SKM-1 (cell line): ENCODE measurements around the gene SELENOW.
"Not testable (repeated sequence)": the region's sequence is repeated elsewhere in the genome, so short reads cannot be mapped to it uniquely, and the experiment has no call there.

Source experiments
- DNase-seq: peaks from one replicate; lab custom pipeline; 2025; ENCODE audit not compliant: unreplicated experiment; lab: John Stamatoyannopoulos, UW

The SELENOW gene

DNA sequence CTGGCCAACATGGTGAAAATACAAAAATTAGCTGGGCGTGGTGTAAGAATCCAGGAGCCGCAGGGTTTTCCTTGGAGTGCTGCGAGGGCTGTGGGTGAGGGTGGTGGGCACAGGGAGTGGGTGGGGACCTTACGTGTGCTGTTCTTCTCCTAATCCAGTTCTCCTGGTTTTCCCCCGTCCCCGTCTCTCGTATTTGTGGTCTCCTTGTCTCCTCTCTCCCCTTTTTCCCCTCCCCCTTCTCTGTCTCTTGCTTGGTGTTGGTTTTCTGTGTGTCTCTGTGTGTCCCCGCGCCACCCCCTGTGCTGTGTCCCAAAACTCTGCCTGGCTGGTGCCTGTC, 1.7 kb downstream of the SELENOW start:
- no peak for DNase-seq

DNA sequence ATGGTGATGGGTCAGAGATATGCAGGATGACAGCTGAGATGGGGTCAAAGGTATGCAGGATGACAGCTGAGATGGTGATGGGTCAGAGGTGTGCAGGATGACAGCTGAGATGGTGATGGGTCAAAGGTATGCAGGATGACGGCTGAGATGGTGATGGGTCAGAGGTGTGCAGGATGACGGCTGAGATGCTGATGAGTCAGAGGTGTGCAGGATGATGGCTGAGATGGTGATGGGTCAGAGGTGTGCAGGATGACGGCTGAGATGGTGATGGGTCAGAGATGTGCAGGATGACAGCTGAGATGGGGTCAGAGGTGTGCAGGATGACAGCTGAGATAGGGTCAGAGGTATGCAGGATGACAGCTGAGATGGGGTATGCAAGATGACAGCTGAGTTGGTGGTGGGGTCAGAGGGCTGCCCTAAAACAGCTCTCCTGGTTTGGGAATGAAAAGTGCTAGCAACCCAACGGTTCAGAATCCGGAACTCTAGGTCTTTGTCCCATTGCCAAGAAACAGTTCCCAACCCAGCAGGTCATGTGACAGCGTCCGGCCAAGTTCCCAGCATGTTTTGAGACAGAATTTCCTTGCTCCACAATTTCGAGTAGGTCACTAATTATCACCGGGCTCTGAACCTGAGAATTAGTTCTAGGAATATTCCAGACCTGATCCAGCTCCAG, 3.2 kb downstream of the SELENOW start:
- DNase-seq, result no peak

DNA sequence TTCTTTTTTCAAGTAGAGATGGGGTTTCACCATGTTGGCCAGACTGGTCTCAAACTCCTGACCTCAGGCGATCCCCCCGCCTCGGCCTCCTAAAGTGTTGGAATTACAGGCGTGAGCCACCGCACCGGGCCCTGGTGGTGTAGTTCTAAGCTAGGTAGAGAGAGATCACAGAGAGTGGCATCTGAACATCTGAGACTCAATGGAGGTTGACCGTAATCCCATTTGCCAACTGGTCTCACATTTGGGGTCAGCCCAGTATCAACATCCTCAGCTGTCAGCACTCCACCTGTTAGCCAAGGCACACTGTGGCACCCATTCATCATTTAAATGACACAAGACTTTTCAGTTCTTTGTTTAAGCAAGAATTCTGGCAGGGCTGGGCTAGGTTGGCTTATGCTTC, 8.1 kb downstream of the SELENOW start:
- no peak for DNase-seq

- DNase-seq, result not testable (repeated sequence)
Observed at GRCh38 chr19:47787307-47787706, 8.8 kb downstream of the SELENOW start.

DNA sequence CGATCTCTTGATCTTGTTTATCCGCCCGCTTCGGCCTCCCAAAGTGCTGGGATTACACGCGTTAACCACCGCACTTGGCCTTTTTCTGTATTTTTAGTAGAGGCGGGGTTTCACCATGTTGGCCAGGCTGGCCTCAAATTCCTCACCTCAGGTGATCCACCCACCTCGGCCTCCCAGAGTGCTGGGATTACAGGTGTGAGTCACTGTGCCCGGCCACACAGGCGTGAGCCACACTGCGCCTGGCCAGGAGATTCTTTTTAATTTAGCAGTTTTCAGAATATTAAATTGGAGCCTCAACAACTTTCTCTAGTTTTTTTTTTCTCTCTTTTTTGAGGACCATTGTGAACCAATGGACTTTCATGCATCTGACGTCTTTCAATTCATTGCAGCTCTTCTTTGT, 11.3 kb downstream of the SELENOW start:
- DNase-seq, result not testable (repeated sequence)

- no peak for DNase-seq
Observed at GRCh38 chr19:47790398-47790814, 11.9 kb downstream of the SELENOW start.

GRCh38 chr19:47792616-47793015, 14.1 kb downstream of the SELENOW start:
- DNase-seq, result no peak

DNA sequence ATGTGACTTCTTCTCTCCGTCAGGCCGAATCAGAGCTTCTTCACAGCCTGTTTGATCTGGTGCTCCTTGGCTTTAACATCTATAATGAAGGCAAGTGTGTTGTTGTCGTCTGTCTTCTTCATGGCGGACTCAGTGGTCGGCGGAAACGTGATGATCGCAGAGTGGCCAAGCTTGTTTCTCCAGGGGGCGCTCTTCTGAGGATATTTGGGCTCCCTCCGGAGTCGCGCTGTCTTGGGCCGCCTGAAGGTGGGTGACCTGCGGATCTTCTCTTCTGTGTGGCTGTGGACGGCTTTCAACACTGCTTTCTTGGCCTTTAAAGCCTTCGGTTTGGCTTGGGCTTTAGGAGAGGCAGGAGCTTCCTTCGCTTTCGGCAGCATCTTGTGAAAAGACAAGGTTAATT, 16.0 kb downstream of the SELENOW start:
- no peak for DNase-seq

DNA sequence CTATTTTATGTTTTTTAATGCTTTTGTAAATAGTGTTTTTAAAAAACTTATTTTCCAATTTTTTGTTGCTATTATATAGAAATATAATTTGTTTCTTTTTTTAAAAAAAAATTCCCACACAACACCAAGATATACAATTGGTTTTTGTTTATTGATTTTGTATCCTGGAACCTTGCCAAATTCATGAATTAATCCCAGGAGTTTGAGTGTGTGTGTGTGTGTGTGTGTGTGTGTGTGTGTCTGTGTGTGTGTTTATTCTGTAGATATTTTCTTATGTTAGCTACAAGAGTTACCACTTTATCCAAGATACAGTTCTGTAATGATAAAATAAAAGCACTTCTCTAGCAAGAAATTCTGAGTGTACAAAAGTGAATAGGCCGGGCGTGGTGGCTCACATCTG, 18.3 kb downstream of the SELENOW start:
- DNase-seq, result no peak

- DNase-seq, result no peak
Observed at GRCh38 chr19:47797996-47798903, 19.7 kb downstream of the SELENOW start.

DNA sequence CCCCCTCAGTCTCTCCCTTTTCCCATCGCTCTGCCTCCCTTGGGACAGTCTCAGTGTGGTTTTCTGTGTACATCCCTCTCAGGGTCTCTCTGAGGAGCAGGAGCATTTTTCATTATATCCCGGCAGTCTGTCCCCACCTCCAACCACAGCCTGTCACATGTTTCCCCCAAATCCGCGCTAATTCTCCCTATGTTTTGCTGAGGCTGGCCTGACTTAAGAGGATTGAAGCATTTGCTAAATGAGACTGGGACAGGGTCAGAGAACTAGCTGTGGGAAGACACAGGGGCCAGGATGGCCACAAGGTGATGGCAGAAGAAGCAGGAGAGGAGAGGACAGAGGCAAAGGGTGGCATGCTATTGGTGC, 20.4 kb downstream of the SELENOW start:
- DNase-seq, result no peak

DNA sequence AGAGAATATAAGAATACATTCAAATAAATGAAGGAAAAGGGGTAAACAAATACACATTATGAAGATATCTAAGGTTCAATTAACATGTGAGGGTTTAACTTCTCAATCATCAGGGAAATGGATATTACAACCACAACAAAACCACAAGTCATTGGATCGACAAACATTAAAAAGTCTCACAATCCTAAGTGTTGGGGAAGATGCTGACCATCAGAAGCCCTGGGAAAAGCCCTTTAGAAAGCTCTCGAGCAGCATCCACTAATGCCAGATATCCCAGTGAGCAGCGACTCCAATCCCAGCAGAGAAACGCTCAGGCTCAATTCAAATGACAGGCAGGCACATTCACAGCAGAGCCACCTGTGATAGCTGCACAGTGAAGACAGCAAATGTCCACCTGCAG, 22.8 kb downstream of the SELENOW start:
- DNase-seq, result no peak

GRCh38 chr19:47802521-47803043, 24.1 kb downstream of the SELENOW start:
- DNase-seq, result no peak

- not testable (repeated sequence) for DNase-seq
Observed at GRCh38 chr19:47803148-47803547, 24.6 kb downstream of the SELENOW start.

GRCh38 chr19:47803671-47804070, 25.2 kb downstream of the SELENOW start:
- not testable (repeated sequence) for DNase-seq

GRCh38 chr19:47804451-47804850, 25.9 kb downstream of the SELENOW start, which contains the start of gene TPRX1:
Gene TPRX1 (minus strand): TSS chr19:47804551. CDS start chr19:47804539, 12 bp downstream.
- not testable (repeated sequence) for DNase-seq

DNA sequence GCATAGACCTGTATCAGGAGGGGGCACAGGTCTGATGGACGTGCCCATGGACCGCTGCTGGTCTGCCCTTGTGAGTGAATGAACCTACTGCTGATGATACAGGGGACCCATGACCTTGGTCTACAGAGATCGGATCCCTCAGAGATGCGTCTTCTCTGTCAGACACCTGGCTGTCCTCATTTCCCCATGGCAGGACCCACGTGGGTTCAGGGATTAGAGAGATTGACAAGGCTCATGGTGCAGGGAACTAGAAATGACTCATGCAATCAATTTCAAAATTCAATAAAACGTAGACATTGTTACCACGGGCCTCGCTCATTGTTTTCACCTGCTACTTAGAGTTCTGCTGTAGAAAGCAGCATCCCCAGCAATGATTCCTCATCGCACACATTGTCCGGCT, 26.8 kb downstream of the SELENOW start:
- DNase-seq, result no peak

GRCh38 chr19:47806435-47806834, 27.9 kb downstream of the SELENOW start:
- no peak for DNase-seq

GRCh38 chr19:47813304-47813994, 34.9 kb downstream of the SELENOW start:
- peak; percentile 9 for DNase-seq

DNA sequence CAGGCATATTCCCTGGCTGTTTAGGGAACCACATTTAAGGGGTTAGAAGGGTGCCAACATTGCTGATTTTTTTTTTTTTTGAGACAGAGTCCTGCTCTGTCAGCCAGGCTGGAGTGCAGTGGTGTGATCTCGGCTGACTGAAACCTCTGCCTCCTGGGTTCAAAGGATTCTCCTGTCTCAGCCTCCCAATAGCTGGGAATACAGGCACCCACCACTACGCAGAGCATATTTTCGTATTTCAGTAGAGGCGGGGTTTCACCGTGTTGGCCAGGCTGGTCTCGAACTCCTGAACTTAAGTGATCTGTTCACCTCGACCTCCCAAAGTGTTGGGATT, 35.5 kb downstream of the SELENOW start:
- DNase-seq, result no peak

DNA sequence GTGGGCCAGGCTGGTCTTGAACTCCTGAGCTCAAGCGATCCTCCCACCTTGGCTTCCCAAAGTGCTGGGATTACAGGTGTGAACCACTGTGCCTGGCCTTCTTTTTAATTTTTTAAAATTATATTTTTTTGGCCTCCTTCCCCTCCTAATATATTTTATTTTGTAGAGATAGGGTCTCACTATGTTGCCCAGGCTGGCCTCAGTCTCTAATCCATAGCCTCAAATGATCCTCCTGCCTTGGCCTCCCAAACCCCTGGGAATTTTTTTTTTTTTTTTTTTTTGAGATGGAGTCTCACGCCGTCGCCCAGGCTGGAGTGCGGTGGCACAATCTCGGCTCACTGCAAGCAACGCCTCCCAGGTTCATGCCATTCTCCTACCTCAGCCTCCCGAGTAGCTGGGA, 37.8 kb downstream of the SELENOW start:
- DNase-seq, result not testable (repeated sequence)

- not testable (repeated sequence) for DNase-seq
Observed at GRCh38 chr19:47818221-47818620, 39.7 kb downstream of the SELENOW start.
